ENCODE measurements around the gene MIDN.
"Not testable (repeated sequence)": the region's sequence is repeated elsewhere in the genome, so short reads cannot be mapped to it uniquely, and the experiment has no call there.

MIDN gene

GRCh38 chr19:1239796-1240737 lies 8.3 kb upstream of the MIDN start:
- Histone ChIP-seq H3K9me3 (replicated peaks in 1 of 11) (no peaks in the 10 kb centered on the region), H3K27ac (peak overlapping the region in 2 of 11 experiments; percentile 20 to 25; a peak in 1 of 22 replicates), H3K4me3 (peak overlapping the region in 8 of 10 experiments; percentile 36 to 96 (median 80); a peak in 11 of 20 replicates), H3K27me3 (peaks cover 24 to 51% (median 50%) of the 10 kb centered on the region in 11 experiments), H3K9ac (peak overlapping the region in 9 of 11 experiments; percentile 31 to 95 (median 56); a peak in 14 of 22 replicates), H4K20me1 (peaks cover 14 to 65% (median 41%) of the 10 kb centered on the region in 11 experiments; a peak in 21 of 22 replicates), H3K36me3 (peaks cover 0 to 13% (median 6%) of the 10 kb centered on the region in 11 experiments; a peak in 8 of 22 replicates), H3K4me1 (peaks cover 47 to 72% (median 69%) of the 10 kb centered on the region in 10 experiments), H3K4me2 (peak overlapping the region; percentile 92 to 100 (median 99))
- TF ChIP-seq Cebpa-rat (IDR thresholded peaks at IDR 0.05): no peak

- peaks cover 14 to 65% (median 47%) of the 10 kb centered on the region in 11 experiments; a peak in 20 of 22 replicates for H4K20me1 ChIP-seq
- no peaks in the 10 kb centered on the region for H3K9me3 ChIP-seq (replicated peaks in 1 of 11)
- peaks cover 0 to 13% (median 6%) of the 10 kb centered on the region in 11 experiments; a peak in 8 of 22 replicates for H3K36me3 ChIP-seq
- peak overlapping the region; percentile 92 to 100 (median 99) for H3K4me2 ChIP-seq
- peak overlapping the region; percentile 79 to 96 (median 88) for H3K4me3 ChIP-seq
- peaks cover 56 to 81% (median 76%) of the 10 kb centered on the region in 10 experiments for H3K4me1 ChIP-seq
- H3K27me3 ChIP-seq: peaks cover 21 to 42% (median 41%) of the 10 kb centered on the region in 11 experiments
- peak overlapping the region; percentile 87 to 95 (median 92); a peak in 20 of 22 replicates for H3K9ac ChIP-seq
- H3K27ac ChIP-seq: peak overlapping the region in 8 of 11 experiments; percentile 76 to 90 (median 86); a peak in 12 of 22 replicates
- TF ChIP-seq Cebpa-rat (IDR thresholded peaks at IDR 0.05): no peak
Observed at GRCh38 chr19:1240925-1241324, 7.5 kb upstream of the MIDN start.

DNA sequence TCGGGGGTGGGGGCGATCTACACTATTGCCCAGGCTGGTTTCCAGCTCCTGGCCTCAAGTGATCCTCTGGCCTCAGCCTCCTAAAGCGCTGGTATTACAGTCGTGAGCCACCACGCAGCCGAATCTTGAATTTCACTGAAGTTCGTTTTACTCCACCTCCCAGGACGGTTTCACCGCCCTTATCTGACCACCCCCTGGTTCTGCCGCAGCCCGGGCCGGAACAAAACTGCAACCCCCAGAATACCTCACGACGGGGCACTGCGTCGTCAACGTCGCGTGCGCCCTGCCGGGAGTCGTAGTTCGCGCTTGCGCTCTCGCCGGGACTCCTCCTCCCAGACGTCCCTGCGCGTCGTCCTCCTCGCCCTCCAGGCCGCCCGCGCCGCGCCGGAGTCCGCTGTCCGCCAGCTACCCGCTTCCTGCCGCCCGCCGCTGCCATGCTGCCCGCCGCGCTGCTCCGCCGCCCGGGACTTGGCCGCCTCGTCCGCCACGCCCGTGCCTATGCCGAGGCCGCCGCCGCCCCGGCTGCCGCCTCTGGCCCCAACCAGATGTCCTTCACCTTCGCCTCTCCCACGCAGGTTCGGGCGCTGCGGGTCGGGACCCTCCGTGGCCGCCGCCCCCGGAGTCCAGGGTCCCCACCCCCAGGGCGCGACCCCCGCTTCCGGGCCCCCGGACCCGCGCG lies 6.8 kb upstream of the MIDN start, which contains the start of gene ATP5F1D:
Gene ATP5F1D (plus strand): TSS at position 335 of the 679 bp plus-strand sequence. CDS start 100 bp downstream, at position 435.
- H3K4me1 ChIP-seq: peaks cover 62 to 87% (median 76%) of the 10 kb centered on the region in 10 experiments
- peaks cover 14 to 64% (median 48%) of the 10 kb centered on the region in 11 experiments; a peak in 20 of 22 replicates for H4K20me1 ChIP-seq
- peaks cover 0 to 17% (median 6%) of the 10 kb centered on the region in 11 experiments; a peak in 8 of 22 replicates for H3K36me3 ChIP-seq
- H3K9ac ChIP-seq: peak within 1 kb of the TSS; percentile 87 to 95 (median 92)
- H3K4me2 ChIP-seq: peak within 1 kb of the TSS; percentile 94 to 100 (median 100)
- no peak for TF ChIP-seq Cebpa-rat (IDR thresholded peaks at IDR 0.05)
- H3K4me3 ChIP-seq: peak within 1 kb of the TSS; percentile 79 to 96 (median 88)
- peaks cover 15 to 36% (median 35%) of the 10 kb centered on the region in 11 experiments for H3K27me3 ChIP-seq
- peak within 1 kb of the TSS; percentile 64 to 92 (median 86); a peak in 21 of 22 replicates for H3K27ac ChIP-seq
- H3K9me3 ChIP-seq (replicated peaks in 1 of 11): no peaks in the 10 kb centered on the region

GRCh38 chr19:1243768-1244692 lies 4.4 kb upstream of the MIDN start:
- Histone ChIP-seq H3K4me3 (peak overlapping the region; percentile 44 to 96 (median 85)), H3K4me2 (peak overlapping the region; percentile 94 to 100 (median 100)), H3K27ac (peak overlapping the region; percentile 40 to 72 (median 58); a peak in 17 of 22 replicates), H3K9ac (peak overlapping the region; percentile 87 to 95 (median 92)), H4K20me1 (peaks cover 14 to 54% (median 42%) of the 10 kb centered on the region in 11 experiments; a peak in 20 of 22 replicates), H3K9me3 (replicated peaks in 1 of 11) (no peaks in the 10 kb centered on the region), H3K4me1 (peaks cover 70 to 81% (median 77%) of the 10 kb centered on the region in 10 experiments), H3K36me3 (peaks cover 0 to 17% (median 6%) of the 10 kb centered on the region in 11 experiments; a peak in 8 of 22 replicates), H3K27me3 (peaks cover 0 to 11% (median 10%) of the 10 kb centered on the region in 11 experiments; a peak in 18 of 22 replicates)
- no peak for TF ChIP-seq Cebpa-rat (IDR thresholded peaks at IDR 0.05)

GRCh38 chr19:1244693-1245451 lies 3.5 kb upstream of the MIDN start:
- peaks cover under 1 to 19% (median 8%) of the 10 kb centered on the region in 11 experiments; a peak in 21 of 22 replicates for H3K36me3 ChIP-seq
- TF ChIP-seq Cebpa-rat (IDR thresholded peaks at IDR 0.05): no peak
- H3K4me3 ChIP-seq: peak overlapping the region; percentile 44 to 96 (median 56)
- H3K27me3 ChIP-seq: peaks cover 0 to 3% (median 2%) of the 10 kb centered on the region in 11 experiments; a peak in 12 of 22 replicates
- no peaks in the 10 kb centered on the region; a peak in 3 of 22 replicates for H3K9me3 ChIP-seq (replicated peaks in 1 of 11)
- H3K4me1 ChIP-seq: peaks cover 67 to 74% (median 70%) of the 10 kb centered on the region in 10 experiments
- H3K27ac ChIP-seq: peak overlapping the region; percentile 40 to 72 (median 58); a peak in 18 of 22 replicates
- H3K9ac ChIP-seq: peak overlapping the region; percentile 43 to 95 (median 90)
- H4K20me1 ChIP-seq: peaks cover 17 to 50% (median 41%) of the 10 kb centered on the region in 11 experiments
- peak overlapping the region; percentile 94 to 100 (median 100) for H3K4me2 ChIP-seq

GRCh38 chr19:1245494-1246264 lies 2.7 kb upstream of the MIDN start:
- Histone ChIP-seq H3K4me2 (peak overlapping the region; percentile 94 to 100 (median 100)), H3K9me3 (replicated peaks in 1 of 11) (peaks cover 0 to 5% (median 0%) of the 10 kb centered on the region in 11 experiments; a peak in 6 of 22 replicates), H3K27ac (peak overlapping the region in 10 of 11 experiments; percentile 40 to 72 (median 52); a peak in 15 of 22 replicates), H3K4me3 (peak overlapping the region in 7 of 10 experiments; percentile 44 to 96 (median 79); a peak in 5 of 20 replicates), H3K36me3 (peaks cover 9 to 27% (median 16%) of the 10 kb centered on the region in 11 experiments; a peak in 21 of 22 replicates), H3K4me1 (peaks cover 63 to 69% (median 67%) of the 10 kb centered on the region in 10 experiments), H4K20me1 (peaks cover 25 to 58% (median 49%) of the 10 kb centered on the region in 11 experiments), H3K9ac (peak overlapping the region; percentile 43 to 95 (median 90); a peak in 17 of 22 replicates), H3K27me3 (no peaks in the 10 kb centered on the region)
- TF ChIP-seq Cebpa-rat (IDR thresholded peaks at IDR 0.05): no peak

DNA sequence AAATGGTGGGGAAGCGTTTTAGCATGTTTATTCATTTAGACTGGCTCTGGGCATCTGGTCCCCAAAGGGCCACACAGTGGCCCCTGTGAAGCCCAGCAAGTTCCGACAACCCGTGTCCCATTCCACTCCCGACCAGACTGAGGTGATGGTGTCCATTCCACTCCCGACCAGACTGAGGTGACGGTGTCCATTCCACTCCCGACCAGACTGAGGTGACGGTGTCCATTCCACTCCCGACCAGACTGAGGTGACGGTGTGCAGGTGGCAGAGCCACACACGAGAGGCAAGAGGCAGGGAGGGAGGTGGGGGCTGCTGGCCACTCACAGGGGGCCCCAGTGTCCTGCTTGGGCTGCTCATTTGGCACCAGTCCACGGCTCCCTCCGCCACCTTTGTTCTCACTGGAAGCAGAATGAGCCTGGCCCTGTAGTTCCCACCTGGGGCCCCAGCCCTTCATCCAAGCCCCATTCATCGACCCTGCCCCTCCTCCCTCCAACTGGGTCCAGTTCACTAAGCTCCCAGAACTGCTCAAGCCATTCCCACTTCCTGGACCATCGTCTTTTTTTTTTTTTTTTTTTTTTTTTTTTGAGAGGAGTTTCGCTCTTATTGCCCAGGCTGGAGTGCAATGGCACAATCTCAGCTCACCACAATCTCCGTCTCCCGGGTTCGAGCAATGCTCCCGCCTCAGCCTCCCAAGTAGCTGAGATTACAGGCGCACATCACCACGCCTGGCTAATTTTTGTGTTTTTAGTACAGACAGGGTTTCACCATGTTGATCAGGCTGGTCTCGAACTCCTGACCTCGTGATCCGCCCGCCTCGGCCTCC lies 1.9 kb upstream of the MIDN start:
- not testable (repeated sequence) for H3K4me3 ChIP-seq; H3K9me3 ChIP-seq (replicated peaks in 1 of 11); H3K27me3 ChIP-seq
- peaks cover 33 to 66% (median 57%) of the 10 kb centered on the region in 11 experiments for H4K20me1 ChIP-seq
- H3K9ac ChIP-seq: peak overlapping the region in 10 of 11 experiments; percentile 30 to 64 (median 54); a peak in 14 of 22 replicates
- H3K4me2 ChIP-seq: peak overlapping the region; percentile 79 to 100 (median 99)
- H3K27ac ChIP-seq: peak overlapping the region in 9 of 11 experiments; percentile 27 to 56 (median 40); a peak in 12 of 22 replicates
- peaks cover 55 to 62% (median 59%) of the 10 kb centered on the region in 10 experiments for H3K4me1 ChIP-seq
- H3K36me3 ChIP-seq: peaks cover 11 to 35% (median 24%) of the 10 kb centered on the region in 11 experiments; a peak in 21 of 22 replicates

Measured in BLaER1 treated with 17β-estradiol and CSF1 and Interleukin-3, amounts not matched to agents 10 nM and 100 nM (cell line).